GM12878 (cell line): Measurements from ENCODE around the gene KLHL34. TPM values are rescaled to one million over a fixed set of nuclear protein-coding genes. Genes with fewer than 3 reads are reported as not detected.

Experiments used
- ATAC-seq: fragments of 200-7000 bp; cut with Tn5 transposase; 3 replicates; pipeline ENCODE4 v1.9.1; 2020; ENCODE audit warnings: mild to moderate bottlenecking, moderate library complexity
- BruUV-seq: library from RNA; stranded (reverse); fragments of 400-500 nt; replicated peaks from 2 replicates; lab custom pipeline; 2021; lab: Mats Ljungman, UMichigan
- CTCF ChIA-PET: fragments of 300-600 bp; sonication (Branson Sonifier 250); formaldehyde crosslinking; extraction: SDS; loops from one replicate; lab custom pipeline; 2021; ENCODE audit warnings: inconsistent platforms; lab: Yijun Ruan, JAX
- POLR2A ChIA-PET: fragments of 350-600 bp; formaldehyde crosslinking; extraction: SDS; loops from one replicate; lab custom pipeline; 2021; ENCODE audit warnings: inconsistent platforms; lab: Charles Lee
- RAD21 ChIA-PET: fragments of 300-600 bp; sonication (Branson Sonifier 250); formaldehyde crosslinking; loops from one replicate; lab custom pipeline; 2023; ENCODE audit warnings: antibody characterized with exemption; ENCODE audit not compliant: unreplicated experiment; lab: Charles Lee
- SMC1A ChIA-PET: fragments of 300-600 bp; sonication (Branson Sonifier 250); formaldehyde crosslinking; loops from one replicate; lab custom pipeline; 2023; ENCODE audit not compliant: unreplicated experiment, uncharacterized antibody; lab: Charles Lee
- DNase-seq: peaks from one replicate; pipeline ENCODE4 v3.0.0-alpha.2; 2011; ENCODE audit warnings: low read depth, low spot score
- FAIRE-seq: peaks from 3 replicates; lab custom pipeline; 2011; peaks lifted over from hg19 to GRCh38; lab: Jason Lieb, UNC
- H2AFZ ChIP-seq: 2 replicates; pipeline ENCODE4 v1.6.0; 2011; ENCODE audit warnings: low read depth, low read length, control low read depth; ENCODE audit not compliant: control insufficient read depth
- H3K27ac ChIP-seq: 2 replicates; pipeline ENCODE4 v1.5.1; 2011; ENCODE audit warnings: control low read depth; ENCODE audit not compliant: control insufficient read depth, insufficient read depth
- H3K27me3 ChIP-seq, 2 experiments: replicated peaks in 1 of 2; 2 replicates each; pipeline versions ENCODE4 v1.6.0 to v1.6.1; 2011; ENCODE audit warnings: low read length in 1 of 2; ENCODE audit not compliant: control insufficient read depth in 2 of 2, insufficient read depth in 2 of 2
- H3K36me3 ChIP-seq, 2 experiments: 2 replicates each; pipeline ENCODE4 v1.5.1; 2011; ENCODE audit warnings: low read length in 1 of 2; ENCODE audit not compliant: control insufficient read depth in 2 of 2, insufficient read depth in 2 of 2
- H3K4me1 ChIP-seq: 2 replicates; pipeline ENCODE4 v1.6.1; 2011; ENCODE audit warnings: mild to moderate bottlenecking, low read length, moderate library complexity, mixed read lengths; ENCODE audit not compliant: control insufficient read depth, insufficient read depth
- H3K4me2 ChIP-seq: 2 replicates; pipeline ENCODE4 v1.6.0; 2011; ENCODE audit warnings: control low read depth; ENCODE audit not compliant: control insufficient read depth, insufficient read depth
- H3K4me3 ChIP-seq: fragments of 200-600 bp; sonication (generic); 2 replicates; pipeline ENCODE4 v1.5.1; 2016
- H3K79me2 ChIP-seq: 2 replicates; pipeline ENCODE4 v1.6.0; 2011; ENCODE audit warnings: low read length; ENCODE audit not compliant: control insufficient read depth, insufficient read depth
- H3K9ac ChIP-seq: 2 replicates; pipeline ENCODE4 v1.8.0; 2011; ENCODE audit warnings: low read length, control low read depth, mixed read lengths; ENCODE audit not compliant: control insufficient read depth, insufficient read depth
- H3K9me3 ChIP-seq: replicated peaks from 3 replicates; pipeline ENCODE4 v1.5.1; 2011; ENCODE audit warnings: mild to moderate bottlenecking, low read length; ENCODE audit not compliant: control insufficient read depth, insufficient read depth
- H4K20me1 ChIP-seq: 2 replicates; pipeline ENCODE4 v1.6.0; 2011; ENCODE audit not compliant: control insufficient read depth, insufficient read depth
- ASH2L ChIP-seq: fragments of 300-600, 200-600 bp; sonication (generic); IDR thresholded peaks from 2 replicates; pipeline ENCODE4 v1.6.1; 2017; ENCODE audit warnings: low read depth, mild to moderate bottlenecking, borderline replicate concordance
- ATF7 ChIP-seq: fragments of 450-650 bp; IDR thresholded peaks from 2 replicates; pipeline ENCODE4 v1.6.1; 2016; ENCODE audit warnings: low read depth, mild to moderate bottlenecking
- BCL3 ChIP-seq: IDR thresholded peaks from 2 replicates; pipeline ENCODE4 v1.6.1; 2011; ENCODE audit warnings: borderline replicate concordance, low read depth, mild to moderate bottlenecking, moderate library complexity, low read length; ENCODE audit not compliant: insufficient read depth, poor library complexity, severe bottlenecking
- CBX5 ChIP-seq: sonication (generic); IDR thresholded peaks from 2 replicates; pipeline ENCODE4 v1.6.1; 2016; ENCODE audit warnings: low read depth, moderate library complexity, mild to moderate bottlenecking, inconsistent platforms
- CHD2 ChIP-seq: IDR thresholded peaks from 2 replicates; pipeline ENCODE4 v1.6.1; 2011; ENCODE audit warnings: low read depth, low read length, improper control_type of control experiment, borderline replicate concordance
- DPF2 ChIP-seq: fragments of 450-650 bp; IDR thresholded peaks from 2 replicates; pipeline ENCODE4 v1.6.1; 2017; ENCODE audit warnings: mild to moderate bottlenecking
- ESRRA ChIP-seq: IDR thresholded peaks from 2 replicates; pipeline ENCODE4 v1.6.1; 2012; ENCODE audit warnings: mild to moderate bottlenecking, low read length, improper control_type of control experiment
- ETV6 ChIP-seq, 2 experiments: fragments of 450-650 bp in 1 of 2; IDR thresholded peaks in 1 of 2; conservative IDR thresholded peaks in 1 of 2; 2 replicates each; pipeline ENCODE4 v1.6.1; 2014; ENCODE audit warnings: antibody characterized with exemption in 1 of 2, borderline replicate concordance in 1 of 2, low read depth in 1 of 2, mild to moderate bottlenecking in 1 of 2, moderate library complexity in 1 of 2
- FOS ChIP-seq: IDR thresholded peaks from 3 replicates; pipeline ENCODE4 v1.6.1; 2011; ENCODE audit warnings: borderline replicate concordance; ENCODE audit not compliant: insufficient read length; ENCODE audit errors: extremely low read depth
- FOXM1 ChIP-seq: IDR thresholded peaks from 2 replicates; pipeline ENCODE4 v1.6.1; 2012; ENCODE audit warnings: low read depth, mild to moderate bottlenecking, inconsistent platforms, low read length, moderate library complexity
- HDAC6 ChIP-seq: fragments of 200-600 bp; sonication (generic); IDR thresholded peaks from one replicate; pipeline ENCODE4 v1.8.0; 2017; ENCODE audit warnings: antibody characterized with exemption; ENCODE audit not compliant: unreplicated experiment
- MLLT1 ChIP-seq: fragments of 450-650 bp; IDR thresholded peaks from 2 replicates; pipeline ENCODE4 v1.6.1; 2016; ENCODE audit warnings: mild to moderate bottlenecking
- NKRF ChIP-seq: fragments of 450-650 bp; conservative IDR thresholded peaks from 2 replicates; pipeline ENCODE4 v1.6.1; 2017; ENCODE audit warnings: mild to moderate bottlenecking, moderate library complexity
- POLR2A ChIP-seq: IDR thresholded peaks from 2 replicates; pipeline ENCODE4 v1.6.1; 2011; ENCODE audit warnings: low read depth, mild to moderate bottlenecking, low read length
- RAD51 ChIP-seq: fragments of 450-650 bp; IDR thresholded peaks from 2 replicates; pipeline ENCODE4 v1.6.1; 2016; ENCODE audit warnings: moderate library complexity, mild to moderate bottlenecking, inconsistent platforms
- SP1 ChIP-seq: IDR thresholded peaks from one replicate; pipeline ENCODE4 v1.6.1; 2011; ENCODE audit warnings: low read depth, low read length
- SUPT20H ChIP-seq: IDR thresholded peaks from 2 replicates; pipeline ENCODE4 v1.6.1; 2011; ENCODE audit warnings: low read depth, mild to moderate bottlenecking, low read length, moderate library complexity, borderline replicate concordance; ENCODE audit not compliant: control insufficient read depth
- WGBS: methylation state at CpG from one replicate; pipeline ENCODE4 v1.1.6; 2016; ENCODE audit warnings: low lambda C conversion rate; ENCODE audit not compliant: insufficient replicate concordance, insufficient coverage; ENCODE audit errors: missing lambda C conversion rate; 5-methylcytosine and 5-hydroxymethylcytosine counted together
- in situ Hi-C: fragments of 300-500 bp; cut with MboI; formaldehyde crosslinking; loops from 9 replicates; pipeline ENCODE4 v1.14.3; 2018; ENCODE audit warnings: mixed read lengths
- intact Hi-C: fragments of 100-400 bp; cut with micrococcal nuclease; formaldehyde crosslinking; loops from one replicate; pipeline ENCODE4 v1.14.2; 2022; ENCODE audit not compliant: unreplicated experiment
- polyA plus RNA-seq, 11 experiments: library from polyadenylated mRNA; depleted of rRNA in 4 of 11; unstranded in 6 of 11; stranded (reverse) in 5 of 11; fragments of >200 nt; fragmentation: Nextera tagmentation in 4 of 11; fragmentation: Illumina TruSeq in 1 of 11; extraction: Ambion mirVana in 4 of 11; extraction: Trizol in 1 of 11; gene quantifications; 1 replicate in 1 of 11; 2 replicates in 10 of 11; pipeline versions ENCODE4 v1.2.1 to v1.2.3, GENCODE V29; 2011 to 2016; ENCODE audit warnings: inconsistent platforms in 2 of 11, missing spikeins in 2 of 11, low read depth in 1 of 11
- total RNA-seq, 4 experiments: library from RNA; depleted of rRNA in 3 of 4; stranded (reverse); fragments of >200 nt in 3 of 4; fragmentation: Illumina TruSeq in 1 of 4; extraction: Trizol in 1 of 4; gene quantifications; 2 replicates each; pipeline versions ENCODE4 v1.2.1 to v1.2.3, GENCODE V29; 2013 to 2021

KLHL34 gene
- total and polyA plus RNA-seq, 10 of the 15 experiments (the other 5 are each of a cell fraction or from before 2014, with no cell fraction given) = not detected

- TF ChIP-seq ESRRA = no peak
- no peak for TF ChIP-seq ASH2L
- TF ChIP-seq ATF7 = no peak
- TF ChIP-seq ETV6 (conservative IDR thresholded peaks at IDR 0.05 in 1 of 2, IDR thresholded peaks at IDR 0.05 in 1 of 2; ENCODE audit: borderline replicate concordance in 1 of 2, low read depth in 1 of 2) = no peak
- TF ChIP-seq, all 136 proteins: peak for 0
These were observed 33.4 kb upstream of the KLHL34 start (continued) for GRCh38 chrX:21691512-21692018.

- H3K79me2 ChIP-seq = no peaks in the 10 kb centered on the region
- in situ Hi-C loops = no loop called here
- ChIA-PET POLR2A (no interaction called here), CTCF (interaction anchor here (1.5 kb wide), 1 partner anchor 9 kb away, joined by 4 read pairs; no protein-coding TSS in a partner anchor), RAD21 (no interaction called here), SMC1A (no interaction called here)
- no peak overlapping the region for H3K27ac ChIP-seq
- no peak for ATAC-seq
- DNase-seq = no peak
- H3K27me3 ChIP-seq = no peaks in the 10 kb centered on the region
- H3K9ac ChIP-seq = no peak overlapping the region
- H2AFZ ChIP-seq = no peak overlapping the region
- H4K20me1 ChIP-seq = no peaks in the 10 kb centered on the region
- no peaks in the 10 kb centered on the region for H3K4me1 ChIP-seq
- no peaks in the 10 kb centered on the region for H3K9me3 ChIP-seq
- no peak overlapping the region for H3K4me2 ChIP-seq
- H3K4me3 ChIP-seq = no peak overlapping the region
- no peaks in the 10 kb centered on the region for H3K36me3 ChIP-seq
- BruUV-seq = no TSS peak
- intact Hi-C loops = no loop called here
- 48% methylated on average over 1 of the region's 1 CpG for WGBS
- no peak for FAIRE-seq
- no peak for TF ChIP-seq SP1
- no peak for TF ChIP-seq MLLT1
- TF ChIP-seq HDAC6 = no peak
- no peak for TF ChIP-seq DPF2
- no peak for TF ChIP-seq SUPT20H
- no peak for TF ChIP-seq RAD51
- TF ChIP-seq NKRF = no peak
- no peak for TF ChIP-seq CHD2
- no peak for TF ChIP-seq FOS
- no peak for TF ChIP-seq CBX5
- TF ChIP-seq BCL3 = no peak
- TF ChIP-seq POLR2A = no peak
- TF ChIP-seq FOXM1 = no peak
These were observed 25.8 kb upstream of the KLHL34 start for GRCh38 chrX:21683941-21684340.
